Spleen (tissue), 11 donors: Measurements from ENCODE around the gene SHFL. TPM values are rescaled to one million over a fixed set of nuclear protein-coding genes. Genes with fewer than 3 reads are reported as not detected.

Experiments
- DNase-seq: peaks from one replicate; pipeline ENCODE4 v3.0.0-alpha.2; 2020
- H3K27ac ChIP-seq, 8 donors: fragments of 200-600 bp; sonication (generic) in 7 of 8; 1 replicate in 4 of 8; 2 replicates in 4 of 8; pipeline versions ENCODE4 v1.5.0 to v1.8.0; 2016 to 2021; ENCODE audit warnings: inconsistent platforms in 4 of 8, mild to moderate bottlenecking in 4 of 8, moderate library complexity in 1 of 8
- H3K27me3 ChIP-seq, 7 donors: fragments of 200-600 bp; sonication (generic) in 6 of 7; replicated peaks in 1 of 7; 1 replicate in 4 of 7; 2 replicates in 3 of 7; pipeline versions ENCODE4 v1.5.0 to v1.8.0; 2016 to 2021; ENCODE audit warnings: inconsistent platforms in 3 of 7, mild to moderate bottlenecking in 1 of 7
- H3K36me3 ChIP-seq, 6 donors: fragments of 200-600 bp; sonication (generic) in 5 of 6; 1 replicate in 4 of 6; 2 replicates in 2 of 6; pipeline versions ENCODE4 v1.5.0 to v1.8.0; 2016 to 2021; ENCODE audit warnings: inconsistent platforms in 2 of 6
- H3K4me1 ChIP-seq, 6 donors: fragments of 200-600 bp; sonication (generic) in 5 of 6; 1 replicate in 3 of 6; 2 replicates in 3 of 6; pipeline versions ENCODE4 v1.5.0 to v1.8.0; 2016 to 2021; ENCODE audit warnings: inconsistent platforms in 3 of 6
- H3K4me3 ChIP-seq, 8 donors: fragments of 200-600 bp; sonication (generic) in 7 of 8; 1 replicate in 4 of 8; 2 replicates in 4 of 8; pipeline versions ENCODE4 v1.5.0 to v1.8.0; 2016 to 2021; ENCODE audit warnings: inconsistent platforms in 4 of 8, mild to moderate bottlenecking in 4 of 8, moderate library complexity in 2 of 8
- H3K9me3 ChIP-seq, 8 donors: fragments of 200-600 bp; sonication (generic) in 7 of 8; 1 replicate in 4 of 8; 2 replicates in 4 of 8; pipeline versions ENCODE4 v1.5.0 to v1.8.0; 2016 to 2021; ENCODE audit warnings: inconsistent platforms in 4 of 8
- CTCF ChIP-seq, 11 experiments: fragments of 200-600 bp in 7 of 11; fragments of 450-650 bp in 4 of 11; sonication (generic) in 4 of 11; IDR thresholded peaks in 8 of 11; conservative IDR thresholded peaks in 3 of 11; 1 replicate in 7 of 11; 2 replicates in 4 of 11; pipeline versions ENCODE4 v1.4.0 to v1.8.0; 2016 to 2021; ENCODE audit warnings: antibody characterized with exemption in 11 of 11, inconsistent platforms in 4 of 11, mild to moderate bottlenecking in 1 of 11
- POLR2A ChIP-seq, 3 donors: fragments of 450-650 bp; IDR thresholded peaks; one replicate each; pipeline ENCODE4 v1.5.1; 2017; ENCODE audit warnings: antibody characterized with exemption in 3 of 3, mild to moderate bottlenecking in 1 of 3
- POLR2AphosphoS5 ChIP-seq, 3 donors: sonication (generic); formaldehyde crosslinking; IDR thresholded peaks; one replicate each; pipeline ENCODE4 v1.5.1; 2017; ENCODE audit warnings: antibody characterized with exemption in 3 of 3
- WGBS, 5 donors: extraction: QIAGEN DNeasy Blood & Tissue Kit in 3 of 5; methylation state at CpG; one replicate each; pipeline versions ENCODE4 v1.1.5 to v1.1.7; 2013 to 2018; 5-methylcytosine and 5-hydroxymethylcytosine counted together
- intact Hi-C: fragments of 100-400 bp; cut with DNase I; formaldehyde crosslinking; loops from one replicate; pipeline ENCODE4 v1.15.0; 2023; ENCODE audit warnings: low total_unique reads
- polyA plus RNA-seq, 3 donors: library from polyadenylated mRNA; stranded (reverse); fragments of 200-250 nt; gene quantifications; one replicate each; pipeline ENCODE4 v1.2.1, GENCODE V29; 2013
- total RNA-seq, 7 donors: library from RNA; depleted of rRNA in 3 of 7; stranded (reverse); fragments of >200 nt in 3 of 7; fragmentation: NEBNext Ultra II Directional in 4 of 7; extraction: Animal tissue kit (Norgen Biotek cat#: 25700) in 4 of 7; gene quantifications; one replicate each; pipeline versions ENCODE4 v1.1.0 to v1.2.1, GENCODE V29; 2016 to 2021
- donor health status: healthy with polysubstance abuse.
- donor health status: DM: no; HTN: no; CAD: no; lungs with moderate emphysema.
- donor health status: DM: no; HTN: no; CAD: no.
- donor health status: Bipolar disorder and iron deficiency.
- donor health status: healthy.
- donor health status: DM: no; HTN: no; CAD: no.
- donor health status: DM: yes; HTN: yes; CAD: no.

SHFL gene
- total and polyA plus RNA-seq, 10 donors, result 33.0 to 65.6 (median 55.1) TPM

- WGBS, 5 donors, result 82 to 96% (median 91%) methylated on average over 10 to 22 of the region's 22 CpGs
- TF ChIP-seq POLR2AphosphoS5 (IDR thresholded peaks at IDR 0.05), result peak in 2 of 3 donors; percentile 37 to 60
- no peak for TF ChIP-seq CTCF (IDR thresholded peaks at IDR 0.05 in 8 of 11, conservative IDR thresholded peaks at IDR 0.05 in 3 of 11)
- H3K27me3 ChIP-seq, result no peaks in the 10 kb centered on the region
- H3K9me3 ChIP-seq, result peaks cover 0 to 3% (median 0%) of the 10 kb centered on the region in 8 donors
- H3K36me3 ChIP-seq, result peaks cover 0 to 54% (median 46%) of the 10 kb centered on the region in 6 donors
- H3K4me1 ChIP-seq, result peaks cover 3 to 47% (median 24%) of the 10 kb centered on the region in 6 donors
- peak; percentile 71 for DNase-seq
- no peak overlapping the region for H3K27ac ChIP-seq
- H3K4me3 ChIP-seq, result no peak overlapping the region
- intact Hi-C loops, result no loop called here
These were observed 7.4 kb downstream of the SHFL start for GRCh38 chr19:10093295-10094186.

- H3K4me3 ChIP-seq, result peak overlapping the region in 4 of 8 donors; percentile 47 to 75 (median 51)
- no peak for DNase-seq
- intact Hi-C loops, result no loop called here
- 55 to 70% (median 57%) methylated on average over 7 of the region's 7 CpGs for WGBS, 5 donors
- peaks cover 0 to 34% (median 29%) of the 10 kb centered on the region in 6 donors for H3K36me3 ChIP-seq
- H3K9me3 ChIP-seq, result peaks cover 0 to 3% (median 0%) of the 10 kb centered on the region in 8 donors
- no peaks in the 10 kb centered on the region for H3K27me3 ChIP-seq
- TF ChIP-seq POLR2AphosphoS5 (IDR thresholded peaks at IDR 0.05), result no peak
- no peak for TF ChIP-seq CTCF (IDR thresholded peaks at IDR 0.05 in 8 of 11, conservative IDR thresholded peaks at IDR 0.05 in 3 of 11)
- no peak for TF ChIP-seq POLR2A (IDR thresholded peaks at IDR 0.05)
- H3K27ac ChIP-seq, result peak overlapping the region in 7 of 8 donors; percentile 72 to 91 (median 84)
- peaks cover 6 to 67% (median 32%) of the 10 kb centered on the region in 6 donors for H3K4me1 ChIP-seq
These were observed 9.5 kb downstream of the SHFL start for GRCh38 chr19:10095622-10095947.

- peak; percentile 96 for DNase-seq
- TF ChIP-seq POLR2AphosphoS5 (IDR thresholded peaks at IDR 0.05) (peak; percentile 89 to 92 (median 89)), CTCF (IDR thresholded peaks at IDR 0.05 in 8 of 11, conservative IDR thresholded peaks at IDR 0.05 in 3 of 11) (peak in 1 of 11 experiments; percentile 29), POLR2A (IDR thresholded peaks at IDR 0.05) (peak in 1 of 3 donors; percentile 62)
- Histone ChIP-seq H3K4me3 (peak overlapping the region; percentile 35 to 75 (median 48)), H3K27me3 (no peaks in the 10 kb centered on the region), H3K4me1 (peaks cover 6 to 68% (median 35%) of the 10 kb centered on the region in 6 donors), H3K36me3 (peaks cover 0 to 29% (median 25%) of the 10 kb centered on the region in 6 donors), H3K9me3 (peaks cover 0 to 3% (median 0%) of the 10 kb centered on the region in 8 donors), H3K27ac (peak overlapping the region; percentile 71 to 91 (median 85))
- intact Hi-C loops, result no loop called here
- WGBS, 5 donors, result 3 to 14% (median 4%) methylated on average over 22 to 97 of the region's 97 CpGs
These were observed 10.0 kb downstream of the SHFL start for GRCh38 chr19:10095948-10096614.

- intact Hi-C loops, result no loop called here
These were observed 10.5 kb downstream of the SHFL start for GRCh38 chr19:10096615-10096963.

More at GRCh38 chr19:10096615-10096963, 10.5 kb downstream of the SHFL start:
- H3K9me3 ChIP-seq, result peaks cover 0 to 3% (median 0%) of the 10 kb centered on the region in 8 donors
- peaks cover 0 to 24% (median 20%) of the 10 kb centered on the region in 6 donors for H3K36me3 ChIP-seq
- TF ChIP-seq POLR2A (IDR thresholded peaks at IDR 0.05) (no peak), CTCF (IDR thresholded peaks at IDR 0.05 in 8 of 11, conservative IDR thresholded peaks at IDR 0.05 in 3 of 11) (no peak), POLR2AphosphoS5 (IDR thresholded peaks at IDR 0.05) (no peak)
- peaks cover 6 to 68% (median 37%) of the 10 kb centered on the region in 6 donors for H3K4me1 ChIP-seq
- peak overlapping the region; percentile 35 to 75 (median 48) for H3K4me3 ChIP-seq
- WGBS, 5 donors, result 35 to 84% (median 37%) methylated on average over 15 to 26 of the region's 26 CpGs
- no peak for DNase-seq
- no peaks in the 10 kb centered on the region for H3K27me3 ChIP-seq
- peak overlapping the region; percentile 63 to 91 (median 85) for H3K27ac ChIP-seq
